Measurements from ENCODE around the gene ASIC4. TPM values are rescaled to one million over a fixed set of nuclear protein-coding genes. Genes with fewer than 3 reads are reported as not detected.

The ASIC4 gene
- total RNA-seq, 1 donor = not detected

DNA sequence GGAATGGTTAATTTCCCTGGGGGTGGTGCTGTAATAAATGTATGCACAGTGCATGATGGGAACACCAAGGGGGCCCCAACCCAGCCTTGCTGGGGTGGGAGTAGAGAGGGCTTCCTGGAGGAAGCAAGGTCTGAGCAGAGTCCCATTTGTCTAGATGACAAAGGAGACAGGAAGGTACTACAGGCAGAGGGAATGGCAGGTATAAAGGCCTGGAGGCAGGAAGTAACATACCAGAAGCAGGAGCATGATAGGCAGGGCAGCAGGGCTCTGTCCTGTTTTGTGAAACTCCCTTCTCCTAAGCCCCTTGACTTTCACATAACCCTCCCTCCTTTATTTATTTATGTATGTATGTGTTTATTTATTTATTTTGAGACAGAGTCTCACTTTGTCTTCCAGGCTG, 11.7 kb upstream of the ASIC4 start:
- DNase-seq (ENCODE audit: low read depth) = no peak
- TF ChIP-seq, protein P1, sequence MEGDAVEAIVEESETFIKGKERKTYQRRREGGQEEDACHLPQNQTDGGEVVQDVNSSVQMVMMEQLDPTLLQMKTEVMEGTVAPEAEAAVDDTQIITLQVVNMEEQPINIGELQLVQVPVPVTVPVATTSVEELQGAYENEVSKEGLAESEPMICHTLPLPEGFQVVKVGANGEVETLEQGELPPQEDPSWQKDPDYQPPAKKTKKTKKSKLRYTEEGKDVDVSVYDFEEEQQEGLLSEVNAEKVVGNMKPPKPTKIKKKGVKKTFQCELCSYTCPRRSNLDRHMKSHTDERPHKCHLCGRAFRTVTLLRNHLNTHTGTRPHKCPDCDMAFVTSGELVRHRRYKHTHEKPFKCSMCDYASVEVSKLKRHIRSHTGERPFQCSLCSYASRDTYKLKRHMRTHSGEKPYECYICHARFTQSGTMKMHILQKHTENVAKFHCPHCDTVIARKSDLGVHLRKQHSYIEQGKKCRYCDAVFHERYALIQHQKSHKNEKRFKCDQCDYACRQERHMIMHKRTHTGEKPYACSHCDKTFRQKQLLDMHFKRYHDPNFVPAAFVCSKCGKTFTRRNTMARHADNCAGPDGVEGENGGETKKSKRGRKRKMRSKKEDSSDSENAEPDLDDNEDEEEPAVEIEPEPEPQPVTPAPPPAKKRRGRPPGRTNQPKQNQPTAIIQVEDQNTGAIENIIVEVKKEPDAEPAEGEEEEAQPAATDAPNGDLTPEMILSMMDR (IDR thresholded peaks at IDR 0.05; ENCODE audit: insufficient read depth, low read depth, low read length) = no peak
- no peak overlapping the region for H3K4me3 ChIP-seq (ENCODE audit: low read depth, low read length)

DNA sequence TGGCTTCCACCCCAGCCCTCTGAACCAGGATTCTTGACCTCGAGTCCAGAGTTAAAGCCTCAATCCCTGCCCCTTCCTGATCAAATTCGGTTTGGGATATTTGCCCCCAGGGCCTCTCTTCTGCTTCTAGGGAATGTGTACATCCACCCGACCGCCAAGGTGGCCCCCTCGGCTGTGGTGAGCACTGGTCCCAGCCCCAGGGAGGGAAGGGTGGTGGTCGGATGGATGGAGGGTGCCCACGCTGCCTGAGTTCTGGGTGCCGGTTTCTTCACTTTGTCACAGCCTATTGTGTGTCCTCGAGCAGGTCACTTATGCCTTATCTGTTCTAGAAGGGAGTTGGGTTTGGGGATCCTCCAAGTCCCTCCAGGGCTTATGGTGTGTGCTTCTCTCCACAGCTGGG, 8.7 kb upstream of the ASIC4 start:
- H3K4me3 ChIP-seq (ENCODE audit: low read depth, low read length) = no peak overlapping the region
- TF ChIP-seq, protein P1 (IDR thresholded peaks at IDR 0.05; ENCODE audit: insufficient read depth, low read depth, low read length) = no peak
- DNase-seq (ENCODE audit: low read depth) = no peak

DNA sequence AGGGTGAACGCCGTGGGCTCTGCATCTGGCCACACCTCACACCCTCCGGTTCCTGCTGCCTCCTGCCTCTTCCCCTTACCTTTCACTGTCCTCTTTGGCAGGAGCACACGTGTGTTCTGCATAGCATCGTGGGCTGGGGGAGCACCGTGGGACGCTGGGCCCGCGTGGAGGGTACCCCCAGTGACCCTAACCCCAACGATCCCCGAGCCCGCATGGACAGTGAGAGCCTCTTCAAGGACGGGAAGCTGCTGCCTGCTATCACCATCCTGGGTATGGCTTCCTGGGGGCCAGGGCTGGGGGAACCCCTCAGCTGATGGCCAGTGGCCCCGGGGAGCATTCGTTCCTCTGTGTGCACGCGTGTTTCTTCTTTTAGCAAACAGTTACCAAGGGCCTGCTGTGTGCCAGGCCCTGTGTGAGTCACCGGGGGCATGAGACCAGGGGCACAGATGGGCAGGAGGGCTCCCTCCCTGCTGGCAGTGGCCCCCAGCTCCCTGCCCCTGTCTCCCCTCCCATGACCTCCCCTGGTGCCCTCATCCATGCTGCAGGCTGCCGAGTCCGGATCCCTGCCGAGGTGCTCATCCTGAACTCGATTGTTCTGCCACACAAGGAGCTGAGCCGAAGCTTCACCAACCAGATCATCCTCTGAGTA, 8.0 kb upstream of the ASIC4 start:
- no peak overlapping the region for H3K4me3 ChIP-seq (ENCODE audit: low read depth, low read length)
- DNase-seq (ENCODE audit: low read depth) = no peak
- TF ChIP-seq, protein P1 (IDR thresholded peaks at IDR 0.05; ENCODE audit: insufficient read depth, low read depth, low read length) = no peak

DNA sequence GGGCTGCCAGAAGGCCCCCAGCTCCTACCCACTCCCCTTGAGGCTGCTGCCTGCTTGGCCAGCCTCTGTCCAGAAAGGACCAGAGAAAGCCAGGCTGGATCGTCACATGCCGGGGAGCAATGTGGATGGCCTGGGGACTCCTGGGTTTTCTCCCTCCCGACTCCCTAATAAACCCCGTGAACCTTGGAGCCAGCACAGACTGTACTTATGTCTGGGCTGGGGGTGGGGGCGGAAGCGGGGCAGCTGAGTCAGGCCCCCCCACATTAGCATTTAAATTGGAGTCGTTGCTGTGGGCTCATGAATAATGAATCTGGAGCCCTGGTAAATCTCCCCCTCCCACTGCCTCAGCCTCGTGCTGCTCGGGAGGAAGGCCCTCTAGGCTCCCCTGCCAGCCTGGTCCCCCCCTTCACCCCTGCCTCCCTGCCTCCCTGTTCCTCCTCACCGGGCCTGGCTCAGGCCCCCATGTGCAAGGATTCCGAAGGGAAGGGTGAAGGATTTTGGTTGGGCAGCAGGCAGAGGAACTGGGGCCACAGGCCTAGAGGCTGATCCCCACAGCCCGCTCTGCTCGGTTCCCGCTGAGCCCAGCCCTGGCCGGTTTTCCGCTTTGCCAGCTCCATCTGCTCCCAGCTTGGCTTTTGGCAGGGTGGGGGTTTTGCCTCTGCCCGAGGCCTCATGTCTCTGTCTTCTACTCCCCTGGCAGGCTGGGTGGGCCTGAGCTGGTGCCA, 7.3 kb upstream of the ASIC4 start:
- DNase-seq (ENCODE audit: low read depth) = no peak
- TF ChIP-seq, protein P1 (IDR thresholded peaks at IDR 0.05; ENCODE audit: insufficient read depth, low read depth, low read length) = no peak
- no peak overlapping the region for H3K4me3 ChIP-seq (ENCODE audit: low read depth, low read length)

DNA sequence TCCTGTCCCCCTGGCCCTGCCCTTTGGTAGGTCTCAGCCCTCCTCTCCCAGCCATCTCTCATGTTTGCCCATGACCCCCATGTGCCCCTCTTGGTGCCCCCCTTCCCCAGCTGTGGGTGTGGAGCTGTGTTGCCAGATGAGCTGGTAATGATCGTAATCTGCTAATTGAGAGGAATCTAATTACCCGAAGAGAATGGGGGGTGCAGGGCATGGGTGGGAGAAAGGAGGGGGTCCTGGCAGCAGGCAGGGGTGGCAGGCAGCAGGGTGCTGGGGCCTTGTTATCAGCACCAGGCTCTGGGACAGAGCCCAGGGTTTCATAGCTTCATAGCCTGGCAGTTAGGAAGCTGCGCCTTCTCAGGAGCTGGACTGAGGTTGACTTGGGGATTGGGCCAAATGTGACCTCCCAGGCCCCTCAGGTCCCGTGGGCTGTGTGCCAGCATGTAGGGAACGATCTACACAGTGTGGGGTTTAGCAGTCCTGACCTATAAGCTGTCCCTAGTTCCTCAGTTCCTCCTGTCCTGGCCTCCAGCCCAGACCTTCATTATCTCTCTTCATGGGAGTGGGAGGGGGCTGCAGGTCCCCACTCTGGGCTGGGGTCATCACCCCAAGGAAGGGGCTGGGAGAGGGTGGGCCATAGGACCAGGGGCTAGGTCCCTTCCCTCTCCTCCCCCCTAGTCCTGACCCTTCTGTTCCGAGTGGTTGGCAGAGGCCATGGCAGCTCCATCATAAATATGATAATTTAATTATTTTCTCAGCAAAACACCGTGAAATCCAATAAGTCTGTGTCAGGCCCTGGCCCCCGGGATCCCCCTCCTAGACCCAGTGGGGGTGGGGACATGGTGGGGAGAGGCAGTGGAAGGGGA, 6.5 kb upstream of the ASIC4 start:
- DNase-seq (ENCODE audit: low read depth) = no peak
- no peak overlapping the region for H3K4me3 ChIP-seq (ENCODE audit: low read depth, low read length)
- TF ChIP-seq, protein P1 (IDR thresholded peaks at IDR 0.05; ENCODE audit: insufficient read depth, low read depth, low read length) = no peak

DNA sequence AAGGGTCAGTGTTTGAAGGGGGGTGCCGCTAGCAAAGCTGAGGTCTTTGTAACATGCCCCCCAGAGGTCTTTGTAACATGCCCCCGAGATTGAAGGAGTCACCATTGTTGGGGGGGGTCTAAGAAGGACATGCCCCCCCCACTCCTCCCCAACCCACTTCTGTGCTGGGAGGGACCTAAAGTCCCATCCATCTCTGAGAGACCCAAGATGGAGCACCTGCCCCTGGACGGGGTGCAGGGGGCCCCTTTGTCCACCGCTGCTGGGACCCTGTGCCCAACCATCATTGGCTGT, 5.9 kb upstream of the ASIC4 start:
- TF ChIP-seq, protein P1 (IDR thresholded peaks at IDR 0.05; ENCODE audit: insufficient read depth, low read depth, low read length) = no peak
- no peak for DNase-seq (ENCODE audit: low read depth)
- no peak overlapping the region for H3K4me3 ChIP-seq (ENCODE audit: low read depth, low read length)
